Body of pancreas (tissue), 4 donors: ENCODE data around the gene DYRK3.

ENCODE experiments used
- POLR2A ChIP-seq, 3 donors: fragments of 450-650 bp; IDR thresholded peaks; one replicate each; pipeline ENCODE4 v1.6.1; 2016; ENCODE audit warnings: antibody characterized with exemption in 3 of 3, mild to moderate bottlenecking in 2 of 3
- TF ChIP-seq, protein P1 (sequence below), 7 experiments: fragments of 450-650 bp in 4 of 7; fragments of 200-600 bp in 3 of 7; sonication (generic) in 3 of 7; IDR thresholded peaks; one replicate each; pipeline ENCODE4 v1.5.1; 2016 to 2019; ENCODE audit warnings: antibody characterized with exemption in 7 of 7

- TF ChIP-seq, protein P1, sequence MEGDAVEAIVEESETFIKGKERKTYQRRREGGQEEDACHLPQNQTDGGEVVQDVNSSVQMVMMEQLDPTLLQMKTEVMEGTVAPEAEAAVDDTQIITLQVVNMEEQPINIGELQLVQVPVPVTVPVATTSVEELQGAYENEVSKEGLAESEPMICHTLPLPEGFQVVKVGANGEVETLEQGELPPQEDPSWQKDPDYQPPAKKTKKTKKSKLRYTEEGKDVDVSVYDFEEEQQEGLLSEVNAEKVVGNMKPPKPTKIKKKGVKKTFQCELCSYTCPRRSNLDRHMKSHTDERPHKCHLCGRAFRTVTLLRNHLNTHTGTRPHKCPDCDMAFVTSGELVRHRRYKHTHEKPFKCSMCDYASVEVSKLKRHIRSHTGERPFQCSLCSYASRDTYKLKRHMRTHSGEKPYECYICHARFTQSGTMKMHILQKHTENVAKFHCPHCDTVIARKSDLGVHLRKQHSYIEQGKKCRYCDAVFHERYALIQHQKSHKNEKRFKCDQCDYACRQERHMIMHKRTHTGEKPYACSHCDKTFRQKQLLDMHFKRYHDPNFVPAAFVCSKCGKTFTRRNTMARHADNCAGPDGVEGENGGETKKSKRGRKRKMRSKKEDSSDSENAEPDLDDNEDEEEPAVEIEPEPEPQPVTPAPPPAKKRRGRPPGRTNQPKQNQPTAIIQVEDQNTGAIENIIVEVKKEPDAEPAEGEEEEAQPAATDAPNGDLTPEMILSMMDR (IDR thresholded peaks at IDR 0.05): no peak
- TF ChIP-seq POLR2A (IDR thresholded peaks at IDR 0.05): no peak
Observed at GRCh38 chr1:206674236-206674635, 38.9 kb downstream of the DYRK3 start.
